Stimulated activated CD4-positive, alpha-beta T cell treated with anti-CD3 and anti-CD28 coated beads, Interleukin-15, amount 100 ng/mL, for 24 hours (primary cell): ENCODE data around the gene GAREM1.

Source experiments
- DNase-seq: peaks from one replicate; pipeline ENCODE4 v3.0.0-alpha.2; 2020

The GAREM1 gene

GRCh38 chr18:32286749-32287148, 183.9 kb downstream of the GAREM1 start:
- no peak for DNase-seq

DNA sequence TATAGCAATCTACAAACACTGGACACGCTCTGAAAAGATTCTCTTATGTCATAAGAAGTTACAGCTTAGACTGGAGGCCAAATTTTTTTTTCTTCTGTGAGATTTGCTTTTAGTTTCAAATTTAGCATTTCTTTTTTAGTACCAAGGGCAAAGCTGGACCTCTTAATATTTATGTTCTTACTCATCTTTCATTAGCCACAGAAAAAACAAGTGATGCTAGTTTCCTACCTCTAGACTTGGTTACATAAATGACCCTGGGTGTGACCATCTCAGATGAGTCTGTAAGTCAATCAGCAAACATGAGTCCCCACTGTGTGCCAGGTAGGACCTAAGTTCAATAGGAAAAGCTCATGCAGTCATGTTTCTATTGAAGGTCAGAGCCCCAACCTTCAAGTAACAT, 186.4 kb downstream of the GAREM1 start:
- DNase-seq: no peak

DNA sequence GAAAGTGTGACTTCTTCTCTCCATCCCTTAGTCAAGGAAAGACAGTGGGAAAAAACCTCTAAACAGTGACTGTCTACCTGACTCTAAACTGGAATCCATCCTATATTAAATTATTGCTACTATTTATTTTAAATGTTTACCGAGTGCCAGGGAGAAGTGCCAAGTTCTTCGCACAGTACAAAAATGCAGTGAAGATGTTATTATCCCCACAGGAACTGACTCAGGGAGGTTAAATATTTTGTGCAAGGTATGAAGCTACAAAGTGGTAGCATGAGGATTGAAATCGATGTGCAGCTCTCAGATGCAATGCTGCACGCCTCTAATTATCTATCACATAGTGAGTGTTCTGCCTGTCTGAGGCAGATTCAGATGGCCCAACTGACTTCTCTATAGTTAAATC, 189.8 kb downstream of the GAREM1 start:
- no peak for DNase-seq

DNA sequence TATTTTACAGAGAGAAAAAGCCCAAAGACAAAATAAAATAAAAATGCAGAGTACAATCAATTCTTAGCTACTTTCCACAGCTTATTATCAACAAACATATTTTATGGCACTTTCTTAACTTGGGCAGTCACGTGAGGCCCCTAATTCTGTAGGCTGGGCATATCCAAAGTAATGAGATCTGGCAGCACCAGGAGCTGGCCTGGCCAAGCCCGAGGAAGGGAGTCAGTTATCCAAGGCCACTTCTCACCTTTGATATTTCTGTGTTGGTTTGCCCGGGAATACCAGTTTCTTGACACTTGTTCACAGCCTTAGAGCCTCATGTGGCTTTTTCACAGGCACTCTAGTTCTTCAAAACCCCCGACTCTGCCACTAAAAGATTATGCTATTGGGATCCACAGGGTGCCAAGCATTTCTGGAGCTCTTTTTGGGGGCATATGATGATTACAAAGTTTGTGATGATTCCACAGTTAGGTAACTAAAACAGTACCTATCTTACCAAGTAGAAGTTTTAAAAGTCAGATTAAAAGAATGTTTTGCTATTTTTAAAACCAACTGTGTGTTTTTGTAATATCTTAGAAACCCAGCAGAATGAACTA, 190.4 kb downstream of the GAREM1 start:
- DNase-seq: no peak

DNA sequence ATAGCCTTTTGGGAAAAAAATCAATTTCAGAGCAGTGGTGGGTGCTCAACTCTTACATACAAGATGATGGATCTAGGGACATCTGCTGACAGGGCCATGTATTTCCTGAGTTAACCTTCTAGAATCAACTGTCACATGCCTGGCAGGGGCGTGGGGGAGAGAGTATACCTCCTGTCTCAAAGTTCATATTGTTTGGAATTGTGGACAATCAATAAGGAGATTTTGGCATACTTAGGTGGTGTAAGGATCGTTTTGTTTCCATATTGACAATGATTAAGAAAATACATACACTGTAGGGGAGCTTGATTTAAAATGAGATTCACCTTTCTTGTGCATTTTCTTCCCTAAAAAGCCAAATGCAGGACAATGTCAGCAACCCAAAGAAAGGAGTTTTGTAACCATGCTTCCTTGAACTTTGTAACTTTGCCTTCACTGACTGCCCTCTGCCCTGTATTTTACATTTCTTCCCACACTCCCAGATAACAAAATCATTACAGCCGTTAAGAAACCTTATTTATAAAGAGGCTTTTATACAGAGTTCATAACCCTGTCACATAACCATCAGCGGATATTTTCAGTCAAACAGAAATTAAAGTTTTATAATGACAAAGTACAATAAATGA, 192.4 kb downstream of the GAREM1 start:
- no peak for DNase-seq

GRCh38 chr18:32277549-32277948, 193.1 kb downstream of the GAREM1 start:
- no peak for DNase-seq

DNA sequence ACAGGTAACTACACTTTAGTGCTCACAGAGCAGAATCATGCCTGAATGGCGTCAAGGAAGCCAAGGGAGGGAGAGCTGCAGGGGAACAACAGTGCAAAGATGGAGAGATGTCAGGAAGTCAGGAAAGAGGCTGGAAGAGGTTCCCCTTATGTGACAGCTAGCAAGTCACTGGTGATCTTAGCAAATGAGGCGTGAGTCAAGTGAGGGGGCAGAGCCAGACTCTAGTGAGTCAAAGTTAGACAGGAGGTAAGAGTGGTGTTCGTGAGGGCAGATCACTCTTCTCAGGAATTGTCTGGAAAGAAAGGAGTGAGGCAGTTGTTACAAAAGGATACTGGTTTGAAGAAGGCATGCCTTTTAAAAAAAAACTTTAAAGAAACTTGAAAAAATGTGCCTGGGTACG, 193.8 kb downstream of the GAREM1 start:
- no peak for DNase-seq

- no peak for DNase-seq
These were observed 194.4 kb downstream of the GAREM1 start for GRCh38 chr18:32276256-32276655.

GRCh38 chr18:32275221-32275620, 195.5 kb downstream of the GAREM1 start:
- no peak for DNase-seq

- DNase-seq: no peak
These were observed 196.4 kb downstream of the GAREM1 start for GRCh38 chr18:32274307-32274706.

DNA sequence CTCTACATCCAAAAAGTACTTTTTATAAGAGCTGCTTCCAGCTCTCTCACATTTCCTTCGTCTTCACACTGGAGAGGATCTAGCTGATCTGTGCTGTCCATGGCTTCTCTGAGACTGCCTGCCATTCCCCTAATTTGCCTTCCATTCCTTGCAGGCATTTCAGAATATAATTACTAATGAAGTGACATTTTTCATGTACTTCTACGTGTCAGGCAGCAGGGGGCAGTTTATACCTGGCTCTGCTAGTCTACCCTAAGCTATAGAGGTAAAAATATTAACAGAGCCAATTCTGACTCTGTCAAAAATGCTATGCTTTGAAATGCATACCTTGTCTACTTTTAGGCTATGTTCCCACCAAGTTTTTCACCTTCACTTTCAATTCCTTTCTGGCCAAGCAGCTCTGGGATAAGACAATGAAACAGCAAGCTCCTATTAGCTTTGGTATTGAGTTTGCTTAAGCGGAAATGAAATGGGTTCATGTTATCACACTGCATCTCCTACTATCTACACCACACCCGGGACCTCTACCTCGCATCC, 198.9 kb downstream of the GAREM1 start:
- peak; percentile 37 for DNase-seq

GRCh38 chr18:32270341-32270740, 200.3 kb downstream of the GAREM1 start:
- DNase-seq: no peak

- no peak for DNase-seq
These were observed 203.2 kb downstream of the GAREM1 start for GRCh38 chr18:32267463-32267862.

DNA sequence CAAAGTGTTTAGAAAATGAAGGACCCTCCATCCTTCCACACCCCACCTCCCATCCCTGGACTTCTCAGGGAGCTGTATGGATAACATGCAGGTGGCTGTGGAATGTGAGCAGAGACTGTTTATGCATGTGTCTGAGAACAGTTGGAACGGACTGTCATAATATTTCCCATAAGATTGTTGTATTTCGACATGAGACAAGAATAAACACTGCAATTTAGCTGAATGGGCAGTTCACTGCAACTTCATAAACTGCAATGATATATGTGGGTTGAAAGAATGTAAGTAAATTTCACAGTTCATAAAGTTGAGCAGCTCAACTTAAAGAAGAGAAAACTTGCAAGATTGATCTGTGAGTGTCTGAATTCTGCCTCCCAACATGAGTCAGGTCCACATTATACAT, 206.3 kb downstream of the GAREM1 start:
- no peak for DNase-seq

DNA sequence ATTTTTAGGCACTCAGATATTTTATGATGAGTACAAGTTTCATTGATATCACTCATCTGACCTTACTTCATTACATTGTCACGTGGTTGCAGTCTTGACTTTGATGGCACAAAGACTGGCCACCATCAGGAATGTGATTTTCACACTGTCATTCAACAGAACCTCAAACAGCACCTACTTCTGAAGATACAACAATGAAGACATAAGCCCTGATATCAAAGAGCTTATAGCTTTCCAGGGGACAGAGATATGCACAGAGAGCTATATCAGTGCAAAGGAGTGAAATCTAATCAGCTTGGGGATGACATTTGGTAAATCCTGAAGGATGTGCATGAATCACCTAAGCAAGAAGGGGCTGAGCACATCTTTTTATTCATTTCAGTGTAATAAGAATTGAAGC, 208.6 kb downstream of the GAREM1 start:
- DNase-seq: no peak

GRCh38 chr18:32261003-32261402, 209.7 kb downstream of the GAREM1 start:
- no peak for DNase-seq

DNA sequence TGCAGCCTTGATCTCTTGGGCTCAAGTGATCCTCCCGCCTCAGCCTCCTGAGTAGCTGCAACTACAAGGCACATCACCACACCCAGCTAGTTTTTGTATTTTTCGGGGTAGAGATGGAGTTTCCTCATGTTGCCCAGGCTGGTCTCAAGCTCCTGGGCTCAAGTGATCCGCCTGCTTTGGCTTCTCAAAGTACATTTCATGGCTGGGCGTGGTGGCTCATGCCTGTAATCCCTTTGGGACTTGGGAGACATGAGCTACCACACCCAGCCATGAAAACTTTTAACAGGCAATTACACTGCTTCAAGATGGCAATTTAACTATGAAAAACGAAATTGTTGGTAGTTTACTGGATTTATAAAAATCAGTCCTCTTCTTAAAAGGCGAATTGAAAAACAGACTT, 211.1 kb downstream of the GAREM1 start:
- DNase-seq: no peak

GRCh38 chr18:32258558-32259204, 212.0 kb downstream of the GAREM1 start:
- DNase-seq: no peak

- DNase-seq: no peak
These were observed 212.5 kb downstream of the GAREM1 start for GRCh38 chr18:32258148-32258547.

- DNase-seq: no peak
These were observed 213.4 kb downstream of the GAREM1 start for GRCh38 chr18:32257084-32257785.

DNA sequence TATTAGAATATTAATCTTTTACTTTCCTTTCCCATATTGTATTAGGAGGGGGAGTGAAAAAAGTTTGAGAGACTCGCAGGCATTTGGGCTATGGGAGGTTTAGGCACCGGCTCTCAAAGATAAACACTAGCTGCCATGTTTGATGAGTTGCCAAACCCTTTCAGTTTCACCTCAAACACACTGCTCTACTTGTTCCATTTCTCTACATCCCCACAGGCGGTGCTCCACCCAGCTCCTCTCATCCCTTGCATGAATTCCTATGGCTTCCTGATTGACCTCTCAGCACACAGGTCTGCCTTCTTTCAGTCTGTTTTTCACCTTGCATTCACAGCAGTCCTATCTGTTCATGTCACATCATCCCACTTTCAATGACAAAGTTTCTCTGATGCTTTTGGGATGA, 215.1 kb downstream of the GAREM1 start:
- no peak for DNase-seq

GRCh38 chr18:32252141-32252860, 218.4 kb downstream of the GAREM1 start:
- DNase-seq: no peak

GRCh38 chr18:32251466-32251865, 219.2 kb downstream of the GAREM1 start:
- no peak for DNase-seq
